C4-2B (cell line): Measurements from ENCODE around the gene HOXC5.
A peak's percentile ranks its signal among the peaks of the same experiment; 100 is the strongest.

Source experiments
- H3K27ac ChIP-seq: fragments of 450-650 bp; 2 replicates; pipeline ENCODE4 v1.5.1; 2017
- CTCF ChIP-seq: fragments of 450-650 bp; conservative IDR thresholded peaks from 2 replicates; pipeline ENCODE4 v1.5.1; 2017; ENCODE audit warnings: mild to moderate bottlenecking
- ZFX ChIP-seq: fragments of 450-650 bp; IDR thresholded peaks from 2 replicates; pipeline ENCODE4 v1.6.1; 2017

Gene HOXC5

GRCh38 chr12:54033980-54034784 lies 1.3 kb downstream of the HOXC5 start:
- H3K27ac ChIP-seq = peak overlapping the region; percentile 83
- TF ChIP-seq CTCF (no peak), ZFX (no peak)

- peak overlapping the region; percentile 83; the same call in 1 of the 2 replicates for H3K27ac ChIP-seq
- no peak for TF ChIP-seq ZFX
- TF ChIP-seq CTCF = no peak
These were observed 2.0 kb downstream of the HOXC5 start for GRCh38 chr12:54034785-54035310.

GRCh38 chr12:54035568-54036264 lies 2.9 kb downstream of the HOXC5 start:
- TF ChIP-seq ZFX = no peak
- TF ChIP-seq CTCF = no peak
- no peak overlapping the region; the same call in 1 of the 2 replicates for H3K27ac ChIP-seq

GRCh38 chr12:54036620-54037359 lies 3.9 kb downstream of the HOXC5 start:
- H3K27ac ChIP-seq = no peak overlapping the region
- TF ChIP-seq CTCF (no peak), ZFX (no peak)

GRCh38 chr12:54037360-54038283 lies 4.8 kb downstream of the HOXC5 start:
- TF ChIP-seq ZFX (no peak), CTCF (no peak)
- no peak overlapping the region for H3K27ac ChIP-seq

- TF ChIP-seq ZFX (no peak), CTCF (no peak)
- H3K27ac ChIP-seq = no peak overlapping the region
These were observed 5.5 kb downstream of the HOXC5 start for GRCh38 chr12:54038284-54038870.
